ENCODE data around the gene OR13J1.
A peak's percentile ranks its signal among the peaks of the same experiment; 100 is the strongest.

Gene OR13J1

GRCh38 chr9:35862328-35862727 lies 7.9 kb downstream of the OR13J1 start:
- no peak overlapping the region for H3K4me3 ChIP-seq

GRCh38 chr9:35861161-35861897 lies 8.9 kb downstream of the OR13J1 start:
- no peak overlapping the region for H3K4me3 ChIP-seq
- no peak overlapping the region for H3K27ac ChIP-seq

More at GRCh38 chr9:35862328-35862727, 7.9 kb downstream of the OR13J1 start:
- H3K27ac ChIP-seq: no peak overlapping the region

GRCh38 chr9:35859990-35860339 lies 10.2 kb downstream of the OR13J1 start:
- H3K4me3 ChIP-seq: no peak overlapping the region
- H3K27ac ChIP-seq: no peak overlapping the region

GRCh38 chr9:35859310-35859989 lies 10.8 kb downstream of the OR13J1 start:
- no peak overlapping the region for H3K4me3 ChIP-seq
- no peak overlapping the region for H3K27ac ChIP-seq

GRCh38 chr9:35858458-35858857 lies 11.7 kb downstream of the OR13J1 start:
- Histone ChIP-seq H3K4me3 (no peak overlapping the region), H3K27ac (no peak overlapping the region)

- Histone ChIP-seq H3K27ac (no peak overlapping the region), H3K4me3 (no peak overlapping the region)
Measured at GRCh38 chr9:35856882-35857281, 13.3 kb downstream of the OR13J1 start.

GRCh38 chr9:35856206-35856605 lies 14.0 kb downstream of the OR13J1 start:
- H3K27ac ChIP-seq: no peak overlapping the region
- H3K4me3 ChIP-seq: no peak overlapping the region

- H3K27ac ChIP-seq: no peak overlapping the region
- no peak overlapping the region for H3K4me3 ChIP-seq
Measured at GRCh38 chr9:35854091-35854762, 16.0 kb downstream of the OR13J1 start.

GRCh38 chr9:35852876-35853865 lies 17.0 kb downstream of the OR13J1 start:
- no peak overlapping the region for H3K4me3 ChIP-seq
- H3K27ac ChIP-seq: no peak overlapping the region

- H3K27ac ChIP-seq: no peak overlapping the region
- H3K4me3 ChIP-seq: no peak overlapping the region
Measured at GRCh38 chr9:35852267-35852815, 17.9 kb downstream of the OR13J1 start.

- Histone ChIP-seq H3K4me3 (no peak overlapping the region), H3K27ac (peak overlapping the region in 7 of 21 experiments; percentile 16 to 67 (median 37))
Measured at GRCh38 chr9:35847792-35848572, 22.2 kb downstream of the OR13J1 start.

GRCh38 chr9:35845824-35846771 lies 24.1 kb downstream of the OR13J1 start:
- H3K4me3 ChIP-seq: no peak overlapping the region
- H3K27ac ChIP-seq: peak overlapping the region in 11 of 21 experiments; percentile 17 to 71 (median 43)

GRCh38 chr9:35844628-35845270 lies 25.5 kb downstream of the OR13J1 start:
- Histone ChIP-seq H3K4me3 (no peak overlapping the region), H3K27ac (peak overlapping the region in 8 of 21 experiments; percentile 3 to 66 (median 54))

GRCh38 chr9:35842795-35843194 lies 27.4 kb downstream of the OR13J1 start:
- peak overlapping the region in 1 of 21 experiments; percentile 8 for H3K27ac ChIP-seq
- H3K4me3 ChIP-seq: no peak overlapping the region

GRCh38 chr9:35842020-35842745 lies 28.0 kb downstream of the OR13J1 start:
- H3K27ac ChIP-seq: peak overlapping the region in 1 of 21 experiments; percentile 8
- no peak overlapping the region for H3K4me3 ChIP-seq

GRCh38 chr9:35841645-35841900 lies 28.6 kb downstream of the OR13J1 start:
- H3K4me3 ChIP-seq: no peak overlapping the region
- H3K27ac ChIP-seq: no peak overlapping the region

All from skin epidermis (tissue), 12 donors.